Measurements from ENCODE around the gene NCOA3.

The NCOA3 gene

DNA sequence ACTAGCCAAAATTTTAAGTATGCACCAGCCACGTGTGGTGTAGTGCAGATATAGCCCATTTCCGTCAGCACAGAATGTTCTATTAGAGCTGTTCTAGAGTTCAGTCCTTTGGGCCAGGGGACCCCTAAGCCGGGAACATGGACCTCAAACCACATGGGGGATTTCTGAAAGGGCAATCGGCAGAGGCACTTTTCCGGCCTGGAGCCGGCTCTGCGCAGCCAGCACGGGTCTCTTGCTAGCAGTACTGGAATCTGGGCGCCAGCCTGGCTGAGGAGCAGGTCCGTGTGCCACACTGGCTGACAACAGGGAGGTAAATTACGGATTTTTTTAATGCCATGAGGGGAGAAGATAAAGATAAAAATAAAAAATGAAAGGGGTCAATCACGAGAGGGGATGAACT, 163.1 kb downstream of the NCOA3 start:
- no peak for DNase-seq

DNA sequence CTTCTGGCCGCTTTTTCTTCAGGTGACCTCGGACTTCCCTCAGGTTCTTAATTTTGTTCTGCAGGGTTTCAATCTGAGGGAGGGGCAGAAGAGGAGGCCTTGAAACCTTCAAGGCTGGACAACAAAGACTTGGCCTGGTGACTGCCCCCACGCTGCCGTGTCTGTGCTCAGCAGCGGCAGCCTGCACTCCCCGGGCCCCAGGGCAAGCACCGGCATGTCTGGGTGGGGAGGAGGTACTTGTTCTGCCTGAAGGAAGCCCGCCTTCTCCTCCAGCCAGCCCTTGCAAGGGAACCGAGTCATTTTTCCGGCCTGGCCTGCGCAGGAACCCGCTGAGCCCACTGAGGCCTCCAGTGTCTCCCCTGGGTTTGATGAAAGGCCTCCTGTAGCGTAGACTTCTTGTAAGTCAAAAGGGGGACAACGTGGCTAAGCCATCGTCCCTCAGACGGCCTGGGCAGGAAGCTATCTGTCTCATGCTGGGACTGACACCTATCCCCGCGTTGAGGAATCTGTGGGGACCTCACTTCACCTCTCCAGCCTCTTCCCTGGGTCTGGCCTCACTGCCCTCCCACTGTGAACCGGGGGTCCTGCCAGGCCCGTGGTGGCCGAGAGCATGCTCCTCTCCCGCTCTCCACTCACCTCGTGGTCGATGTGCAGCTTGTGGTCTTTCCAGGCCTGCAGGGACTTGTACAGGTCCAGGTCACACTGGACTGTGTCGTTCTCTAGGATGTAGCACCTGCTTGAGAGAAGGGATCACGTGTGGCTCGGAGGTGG, 163.7 kb downstream of the NCOA3 start:
- no peak for DNase-seq

DNA sequence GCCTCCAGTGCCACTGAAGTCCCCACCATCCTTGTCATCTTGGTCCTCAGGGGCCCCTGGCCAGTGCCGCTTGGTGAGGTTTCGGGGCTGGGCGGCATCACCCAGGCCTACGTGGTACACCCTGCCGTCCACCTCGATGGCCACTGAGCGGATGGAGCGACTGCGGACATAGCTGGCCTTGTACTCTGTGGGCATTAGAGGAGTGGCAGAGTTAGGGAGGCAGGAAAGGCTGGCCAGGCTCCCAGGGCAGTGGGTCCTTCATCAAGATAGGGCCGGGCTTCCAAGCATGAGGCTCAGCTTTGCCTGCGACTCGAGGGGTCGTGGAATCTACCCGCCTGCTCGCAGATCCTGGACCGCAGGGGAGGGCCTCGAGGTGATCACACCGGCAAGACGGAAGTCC, 164.6 kb downstream of the NCOA3 start:
- DNase-seq: no peak

DNA sequence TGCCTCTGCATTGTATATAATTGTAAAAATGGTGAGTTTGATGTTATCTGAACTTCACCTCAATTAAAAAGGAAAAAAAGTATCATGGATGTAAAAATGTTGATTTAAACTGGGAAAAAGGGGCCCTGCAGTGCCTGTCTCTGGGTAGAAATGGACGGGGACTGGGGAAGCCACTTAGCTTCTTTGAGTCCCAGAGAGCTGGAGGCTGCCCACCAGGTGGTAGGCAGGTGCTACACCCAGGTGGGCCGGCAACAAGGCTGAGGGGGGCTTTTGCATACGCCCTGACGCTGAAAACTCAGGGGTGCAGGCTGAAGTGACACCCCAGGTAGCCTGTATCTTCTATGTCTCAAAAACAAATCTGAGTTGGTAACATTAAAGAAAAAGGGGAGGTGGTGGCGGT, 165.4 kb downstream of the NCOA3 start:
- no peak for DNase-seq

DNA sequence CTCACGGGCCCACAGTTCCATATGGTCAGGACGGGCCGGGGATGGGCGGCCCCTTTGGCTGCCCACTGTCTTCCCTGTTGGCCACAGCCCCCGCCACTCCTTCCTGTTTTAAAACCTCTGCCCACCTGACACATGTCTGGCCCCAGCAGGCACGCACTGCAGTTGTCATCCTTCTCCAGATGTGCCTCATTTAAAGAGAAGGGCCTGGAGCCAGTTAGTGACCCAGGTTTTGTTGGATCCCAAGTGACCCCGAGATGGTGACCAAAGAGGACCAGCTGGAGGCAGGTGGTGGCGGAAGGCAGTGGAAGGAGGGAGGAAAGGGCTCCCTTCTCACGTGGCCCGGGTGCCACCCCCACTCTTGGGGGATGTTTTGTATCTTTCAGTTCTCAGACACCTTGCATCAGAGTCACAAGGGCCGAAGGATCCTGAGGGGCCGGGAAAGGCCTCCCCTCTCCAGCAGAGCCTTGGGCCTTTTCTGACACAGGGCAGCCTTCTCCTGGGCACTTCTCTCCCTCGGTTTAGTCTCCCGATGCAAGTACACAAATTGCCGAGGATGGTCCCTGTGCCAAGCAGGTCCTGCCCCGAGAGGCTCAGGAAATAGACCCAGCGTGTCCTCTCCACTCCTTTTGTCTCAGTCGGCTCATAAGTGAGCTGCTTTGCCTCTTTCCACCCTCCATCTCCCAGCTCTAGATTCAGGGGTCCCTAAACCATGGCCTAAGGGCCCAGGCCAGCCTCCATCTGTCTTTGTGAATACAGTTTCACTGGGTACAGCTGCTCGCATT, 166.0 kb downstream of the NCOA3 start:
- no peak for DNase-seq

DNA sequence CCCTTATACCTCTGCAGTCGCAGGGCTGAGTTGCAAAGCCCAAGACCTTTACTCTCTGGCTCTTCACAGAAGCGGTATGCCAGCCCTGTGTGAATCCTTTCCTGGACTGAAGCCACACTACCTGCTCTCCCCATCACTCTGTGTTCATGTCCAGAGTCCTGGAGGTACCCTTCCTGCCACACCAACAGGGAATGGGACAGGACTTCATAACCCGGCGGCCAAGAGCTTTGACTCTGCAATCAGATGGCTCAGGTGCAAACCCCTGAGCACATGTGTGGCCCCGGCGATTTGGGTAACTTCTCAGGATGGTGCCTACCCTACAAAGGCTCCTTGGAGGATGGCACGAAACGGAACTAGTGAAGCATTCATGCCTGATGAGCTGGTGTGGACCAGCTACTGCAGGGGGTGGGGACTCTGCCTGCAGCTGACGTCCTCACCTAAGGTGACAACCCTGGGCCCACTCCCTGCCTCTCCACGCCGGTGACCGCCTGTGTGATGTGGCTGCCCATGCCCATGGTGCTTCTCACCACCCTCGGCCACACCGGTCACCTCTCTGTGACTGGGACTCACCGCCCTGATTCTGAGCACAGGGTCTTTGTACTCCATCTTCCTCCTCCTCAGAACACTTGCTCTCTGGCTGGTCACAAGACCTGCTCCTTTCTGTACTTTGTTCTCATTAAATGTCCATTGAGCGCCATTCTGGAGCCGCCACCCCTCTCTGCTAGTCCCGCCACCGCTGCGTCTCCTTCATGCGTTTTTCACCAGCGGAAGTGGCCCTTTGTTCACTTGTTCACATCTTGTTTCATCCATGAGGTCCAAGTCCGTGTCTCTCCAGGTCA, 166.8 kb downstream of the NCOA3 start:
- no peak for DNase-seq

DNA sequence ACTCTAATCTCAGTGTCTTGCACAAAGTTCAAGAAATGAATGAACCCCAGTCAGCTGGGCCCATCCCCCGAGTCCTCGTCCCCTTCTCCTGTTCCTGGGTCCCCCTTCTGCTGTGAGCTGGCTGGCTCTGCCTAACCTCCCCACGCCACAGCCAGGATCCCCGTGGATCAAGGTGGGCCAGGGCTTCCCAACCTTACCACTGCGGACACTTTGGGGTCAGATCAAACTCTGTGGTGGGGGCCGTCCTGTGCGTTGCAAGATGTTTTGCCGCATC, 167.4 kb downstream of the NCOA3 start:
- peak in 1 of 51 donors; percentile 61 for DNase-seq

DNA sequence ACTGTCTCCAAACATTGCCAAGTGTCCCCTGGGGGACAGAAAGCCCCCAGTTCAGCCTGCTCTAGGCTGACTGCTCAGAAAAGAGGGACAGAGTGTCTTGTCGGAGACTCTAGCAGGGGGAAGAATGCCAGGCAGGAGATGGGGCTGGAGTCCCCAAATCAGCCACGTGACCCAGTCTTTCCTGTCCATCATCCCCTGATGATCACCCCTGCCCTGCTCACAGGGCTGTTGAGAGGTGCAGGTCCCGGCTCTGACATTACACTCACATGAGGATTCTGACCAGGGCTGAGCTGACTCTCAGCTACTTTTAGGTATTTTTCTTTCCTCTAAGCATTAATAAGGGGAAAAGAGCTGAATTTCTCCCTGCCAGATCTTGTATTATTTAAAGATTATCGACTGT, 167.8 kb downstream of the NCOA3 start:
- no peak for DNase-seq

DNA sequence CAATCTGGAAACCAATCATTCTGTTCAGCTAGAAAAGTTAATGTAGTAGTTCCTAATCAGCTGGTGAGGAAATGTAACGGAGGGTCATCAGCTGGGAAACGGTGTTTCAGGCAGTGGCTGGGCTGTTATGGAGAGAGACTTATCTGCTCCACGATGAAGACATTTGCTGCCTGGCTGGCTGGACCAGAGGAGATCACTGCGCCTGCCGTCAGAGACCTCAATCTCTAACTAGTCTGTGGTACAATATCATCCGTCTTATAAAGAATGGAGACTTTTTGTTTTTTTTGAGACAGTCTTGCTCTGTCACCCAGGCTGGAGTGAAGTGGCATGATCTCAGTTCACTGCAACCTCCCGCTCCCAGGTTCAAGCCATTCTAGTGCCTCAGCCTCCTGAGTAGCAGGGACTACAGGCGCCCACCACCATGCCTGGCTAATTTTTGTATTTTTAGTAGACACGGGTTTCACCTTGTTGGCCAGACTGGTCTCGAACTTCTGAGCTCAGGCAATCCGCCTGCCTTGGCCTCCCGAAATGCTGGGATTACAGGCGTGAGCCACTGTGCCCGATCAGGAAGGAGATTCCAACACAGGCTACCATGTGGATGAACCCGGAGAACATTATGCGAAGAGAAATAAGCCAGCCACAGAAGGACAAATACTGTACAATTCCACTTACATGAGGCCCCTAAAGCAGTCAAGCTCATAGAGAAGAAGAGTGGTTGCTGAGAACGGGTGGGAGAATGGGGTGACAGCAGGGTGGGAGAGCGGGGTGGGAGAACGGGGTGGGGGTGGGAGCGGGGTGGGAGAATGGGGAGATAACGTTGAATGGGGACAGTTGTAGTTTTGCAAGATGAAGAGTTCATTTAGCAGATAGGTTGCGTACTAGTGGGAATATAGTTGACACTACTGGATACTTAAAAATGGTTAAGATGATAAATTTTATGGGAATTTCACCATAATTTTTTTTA, 168.5 kb downstream of the NCOA3 start:
- DNase-seq: no peak

DNA sequence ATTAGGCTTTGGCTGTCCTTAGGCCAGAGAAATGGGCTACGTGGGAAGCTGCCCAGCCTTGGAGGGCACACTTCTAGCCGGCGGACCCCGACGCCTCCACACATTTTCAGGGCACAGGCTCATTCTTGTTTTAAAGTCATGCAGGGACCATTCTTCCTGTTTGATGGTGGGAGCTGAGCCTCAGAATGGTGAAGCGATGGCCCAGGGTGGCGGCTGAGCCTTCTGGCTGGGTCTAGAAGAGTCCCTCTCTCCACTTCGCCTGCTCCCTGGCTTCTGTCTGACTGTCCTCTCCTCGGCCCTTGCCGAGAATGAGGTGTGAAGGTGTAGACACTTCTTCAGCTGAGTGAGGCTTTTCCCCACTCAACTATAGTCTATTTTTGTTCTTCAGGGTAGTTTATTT, 169.2 kb downstream of the NCOA3 start:
- no peak for DNase-seq

DNA sequence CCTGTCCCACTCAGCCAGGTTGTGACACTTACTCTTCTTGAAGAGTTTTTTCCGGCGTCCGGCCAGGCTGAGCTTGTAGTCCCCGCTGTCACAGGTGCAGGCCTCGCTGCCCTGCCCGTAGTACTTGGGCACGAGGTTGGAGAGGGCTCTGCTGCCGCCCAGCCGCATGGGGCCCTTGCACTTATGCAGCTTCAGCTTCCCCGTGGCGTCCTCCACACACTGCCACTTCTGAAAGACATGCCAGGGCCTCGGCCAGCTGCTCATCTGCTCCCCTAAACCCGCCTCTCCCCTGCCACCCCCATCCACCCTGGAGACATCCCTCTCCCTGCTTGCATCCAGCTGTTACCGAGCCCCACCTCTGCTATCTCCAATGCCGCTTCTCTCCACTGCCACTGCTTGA, 170.5 kb downstream of the NCOA3 start:
- no peak for DNase-seq

DNA sequence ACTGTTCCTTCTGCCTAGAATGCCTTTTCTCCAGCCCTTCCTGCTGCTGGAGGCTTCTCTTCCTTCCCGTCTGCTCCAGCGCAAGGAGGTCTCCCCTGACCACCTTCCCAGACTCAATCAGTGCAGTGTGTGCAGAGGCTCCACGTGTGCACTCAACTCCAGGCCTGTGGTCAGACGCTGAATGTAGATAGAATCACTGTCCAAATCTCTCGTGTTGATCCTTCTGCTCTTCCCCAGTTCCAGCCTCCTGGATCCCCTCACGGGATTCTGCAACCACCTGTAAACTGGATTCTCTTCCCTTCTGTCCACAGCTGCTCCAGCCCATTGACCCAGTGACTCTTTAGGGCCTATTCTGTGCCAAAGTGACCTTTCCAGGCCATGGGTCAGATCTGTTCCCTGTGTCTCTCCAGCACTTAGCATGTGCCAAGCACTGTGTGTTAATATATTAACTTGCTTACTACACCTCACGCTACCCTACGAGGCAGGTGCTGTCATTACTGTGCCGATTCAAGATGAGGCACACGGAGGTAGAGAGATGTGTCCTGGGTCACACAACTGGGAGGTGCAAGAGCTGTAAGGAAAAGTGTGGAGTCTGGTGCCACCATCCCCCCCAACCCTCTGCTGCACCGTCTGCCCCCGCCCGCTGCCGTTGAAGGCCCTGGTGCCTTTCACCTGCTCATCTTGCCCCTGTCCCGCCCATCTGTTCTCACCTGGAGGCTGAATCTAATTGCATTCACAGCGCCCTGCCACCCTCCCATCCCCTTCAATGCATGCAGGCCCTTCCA, 171.4 kb downstream of the NCOA3 start:
- DNase-seq: no peak

DNA sequence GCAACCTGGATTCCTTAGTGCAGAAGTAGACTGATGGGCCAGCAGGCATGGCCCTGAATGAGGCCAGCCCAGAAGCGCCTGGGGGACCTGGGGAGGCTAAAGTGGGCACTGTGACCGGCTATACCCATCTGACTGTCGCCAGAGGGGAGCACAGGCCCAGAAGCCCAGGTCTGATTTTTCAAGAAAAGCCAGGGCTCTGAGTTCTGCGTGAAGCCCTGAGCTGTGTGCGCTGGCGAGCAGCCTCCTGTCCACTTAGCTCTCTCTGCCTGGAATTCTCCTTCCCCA, 171.9 kb downstream of the NCOA3 start:
- DNase-seq: no peak

DNA sequence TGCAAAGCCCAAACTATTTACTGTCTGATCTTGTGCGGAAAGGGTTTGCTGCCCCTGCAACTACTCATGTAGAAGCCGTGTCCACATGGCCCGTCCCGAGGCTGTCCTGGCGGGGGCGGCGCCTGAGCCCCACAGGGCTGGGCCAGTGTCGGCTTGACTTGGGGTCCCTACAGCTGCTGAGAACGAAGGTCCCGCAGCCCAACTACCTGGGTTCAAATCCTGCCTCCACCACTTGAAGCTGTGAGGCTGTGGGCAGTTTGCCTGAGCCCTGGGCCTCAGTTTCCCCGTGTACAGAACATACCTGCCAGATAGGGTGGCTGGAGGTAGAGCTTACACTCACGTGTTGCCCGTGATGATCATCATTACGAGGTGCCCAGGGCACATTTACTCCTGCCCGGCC, 172.5 kb downstream of the NCOA3 start:
- no peak for DNase-seq

DNA sequence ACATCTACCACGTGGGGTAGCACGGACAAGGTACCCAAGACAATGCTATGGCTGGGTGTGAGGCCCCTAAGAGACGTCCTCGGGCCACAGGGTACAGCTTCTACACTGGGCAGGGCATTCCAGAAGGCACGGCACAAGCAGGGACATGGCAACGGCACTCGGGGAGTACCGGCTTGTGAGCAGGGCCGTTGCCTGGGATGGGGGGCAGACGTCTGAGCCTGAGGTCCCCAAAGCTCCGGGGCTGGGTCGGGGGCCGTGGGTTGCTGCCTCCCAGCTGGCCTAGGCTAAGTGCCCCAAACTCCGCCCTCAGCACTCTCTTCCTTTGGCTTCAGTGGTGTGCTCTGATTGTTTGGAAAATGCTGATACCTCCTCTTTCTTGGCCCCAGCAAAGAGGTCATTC, 173.0 kb downstream of the NCOA3 start:
- DNase-seq: no peak

DNA sequence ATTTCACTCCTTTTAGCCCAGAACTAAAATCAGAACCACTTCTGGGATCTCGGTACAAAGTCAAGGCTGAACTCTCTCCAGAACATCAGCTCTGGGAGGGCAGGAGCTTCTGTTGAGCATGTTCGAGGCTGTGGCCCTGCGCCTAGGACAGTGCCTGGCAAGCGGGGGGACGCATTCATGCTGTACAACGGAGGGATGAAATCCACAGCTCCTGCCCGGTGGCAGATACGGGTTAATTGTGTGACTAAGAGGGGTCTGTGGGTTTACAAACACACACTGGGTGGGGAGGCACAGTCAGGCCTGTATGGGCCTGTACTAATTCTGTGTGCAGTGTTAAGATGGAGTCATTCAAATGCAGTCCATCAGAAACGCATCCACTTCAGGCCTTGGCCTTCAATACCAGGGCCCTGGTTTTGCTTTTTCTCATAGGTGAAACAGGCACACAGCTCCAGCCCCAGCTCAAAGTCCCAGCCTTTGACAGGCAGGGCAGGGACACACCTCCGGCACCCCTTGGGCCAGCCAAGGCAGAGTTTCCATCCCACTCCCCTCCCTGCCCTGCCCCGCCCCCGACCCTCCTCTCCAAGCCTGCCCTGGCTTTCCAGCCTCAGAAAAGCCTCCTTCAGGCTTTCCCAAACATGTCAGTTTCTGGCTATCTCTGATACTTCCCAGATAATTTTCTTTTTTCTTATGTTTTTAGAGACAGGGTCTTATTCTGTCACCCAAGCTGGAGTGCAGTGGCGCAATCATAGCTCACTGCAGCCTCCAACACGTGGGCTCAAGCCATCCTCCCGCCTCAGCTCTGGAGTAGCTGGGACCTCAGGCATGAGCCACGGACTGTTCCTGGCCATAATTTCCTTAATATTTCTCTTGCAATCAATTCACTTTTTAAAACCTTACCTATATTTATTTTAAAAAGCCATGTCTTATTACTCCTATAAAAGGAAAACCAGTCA, 173.8 kb downstream of the NCOA3 start:
- no peak for DNase-seq

DNA sequence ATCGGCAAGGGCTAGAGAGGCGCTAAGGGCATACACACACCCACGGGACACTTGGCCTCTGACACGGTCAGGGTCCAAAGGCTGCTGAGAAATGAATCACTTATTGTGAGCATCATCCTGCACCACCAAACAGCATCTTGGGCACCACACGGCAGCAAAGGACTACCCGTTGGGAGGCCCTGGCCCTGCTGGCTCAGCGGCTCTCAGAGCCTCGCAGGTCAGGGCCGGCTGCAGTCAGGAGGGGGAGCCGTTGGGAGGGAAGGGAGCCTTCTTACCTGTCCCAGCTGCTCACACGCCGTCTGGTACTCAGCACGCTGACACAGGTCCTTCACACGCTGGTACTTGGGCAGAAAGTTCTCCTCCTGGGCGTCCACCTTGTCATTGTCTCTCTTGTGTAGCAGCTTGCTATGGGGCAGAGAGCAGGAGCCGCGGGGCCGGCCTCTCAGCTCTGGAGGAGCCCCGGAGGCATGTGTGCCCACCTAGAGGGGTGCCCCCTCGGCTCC, 174.6 kb downstream of the NCOA3 start:
- no peak for DNase-seq

DNA sequence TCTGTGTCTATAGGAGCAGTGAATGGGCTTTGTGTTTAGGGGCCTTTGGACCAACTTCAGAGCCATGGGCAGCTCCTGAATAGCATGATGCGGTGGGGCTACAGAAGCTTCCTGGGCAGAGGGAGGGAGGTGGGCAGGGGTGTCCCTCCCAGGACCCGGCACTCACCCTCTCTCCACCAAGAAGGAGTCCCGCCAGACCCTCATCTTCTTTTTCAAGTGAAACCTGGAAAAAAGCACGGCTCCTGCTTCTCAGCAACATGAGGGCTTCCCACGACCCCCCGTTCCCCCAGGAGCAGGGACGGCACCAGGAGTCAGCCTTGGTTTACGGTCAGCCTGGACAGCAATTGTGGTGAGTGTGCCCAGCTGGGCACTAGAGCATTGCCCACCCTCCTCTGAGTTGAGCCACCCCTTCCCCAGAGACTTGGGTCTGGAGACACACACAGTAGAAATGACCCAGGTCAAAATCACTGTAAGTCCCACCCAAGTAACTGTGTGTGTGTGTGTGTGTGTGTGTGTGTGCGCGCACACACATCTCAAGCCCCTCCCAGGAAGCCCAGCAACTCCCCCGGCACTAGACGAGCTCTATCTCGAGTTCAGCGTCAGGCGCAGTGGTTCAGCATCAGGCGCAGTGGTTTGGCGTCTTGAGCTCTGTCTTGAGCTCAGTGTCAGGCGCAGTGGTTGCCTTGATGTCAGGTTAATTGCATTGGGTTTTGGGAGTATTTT, 175.4 kb downstream of the NCOA3 start:
- DNase-seq: no peak
